A549 (cell line): Measurements from ENCODE around the gene SHANK2. TPM values are rescaled to one million over a fixed set of nuclear protein-coding genes. Genes with fewer than 3 reads are reported as not detected.

Experiments
- ATAC-seq, 2 experiments: fragments of 200-7000 bp in 1 of 2; fragments of >200 bp in 1 of 2; cut with Nextera tagmentation in 1 of 2; cut with Tn5 transposase in 1 of 2; 3 replicates each; pipeline versions ENCODE4 v1.8.0 to v1.9.1; 2018 to 2020; ENCODE audit warnings: mild to moderate bottlenecking in 1 of 2, moderate library complexity in 1 of 2
- CTCF ChIA-PET: fragments of 300-600 bp; sonication (Branson Sonifier 250); formaldehyde crosslinking; extraction: SDS; loops from one replicate; lab custom pipeline; 2021; ENCODE audit warnings: antibody characterized with exemption, inconsistent platforms; lab: Yijun Ruan, JAX
- POLR2A ChIA-PET: fragments of 350-600 bp; formaldehyde crosslinking; extraction: SDS; loops from one replicate; lab custom pipeline; 2021; ENCODE audit warnings: antibody characterized with exemption, inconsistent platforms; lab: Yijun Ruan, JAX
- DNase-seq, 2 experiments: peaks; one replicate each; pipeline versions ENCODE4 v3.0.0 to v3.0.0-alpha.2; 2011 to 2016; ENCODE audit warnings: low read depth in 1 of 2, low spot score in 1 of 2
- FAIRE-seq: peaks from 2 replicates; lab custom pipeline; 2011; peaks lifted over from hg19 to GRCh38; lab: Jason Lieb, UNC
- H3K27ac ChIP-seq, 2 experiments: fragments of >200 bp; sonication (Bioruptor Twin); formaldehyde crosslinking; 3 replicates each; pipeline ENCODE4 v1.5.1; 2016 to 2017
- H3K4me1 ChIP-seq: fragments of >200 bp; sonication (Bioruptor Twin); formaldehyde crosslinking; 3 replicates; pipeline ENCODE4 v1.6.1; 2016
- H3K4me2 ChIP-seq: fragments of >200 bp; sonication (Bioruptor Twin); formaldehyde crosslinking; 3 replicates; pipeline ENCODE4 v1.6.1; 2016
- H3K4me3 ChIP-seq: fragments of >200 bp; sonication (Bioruptor Twin); formaldehyde crosslinking; 3 replicates; pipeline ENCODE4 v1.5.1; 2016
- H3K9me3 ChIP-seq: fragments of >200 bp; sonication (Bioruptor Twin); formaldehyde crosslinking; 3 replicates; pipeline ENCODE4 v1.6.1; 2016
- BHLHE40 ChIP-seq: IDR thresholded peaks from 2 replicates; pipeline ENCODE4 v1.6.1; 2012; ENCODE audit warnings: low read depth, low read length, inconsistent platforms
- CBX8 ChIP-seq: fragments of 200-600 bp; sonication (generic); IDR thresholded peaks from 2 replicates; pipeline ENCODE4 v1.6.1; 2016
- CEBPB ChIP-seq, 2 experiments: fragments of >200 bp in 1 of 2; sonication (Bioruptor Twin) in 1 of 2; formaldehyde crosslinking in 1 of 2; IDR thresholded peaks; 2 replicates each; pipeline ENCODE4 v1.6.1; 2012 to 2016
- CHD4 ChIP-seq: fragments of 200-600 bp; sonication (generic); IDR thresholded peaks from 2 replicates; pipeline ENCODE4 v1.6.1; 2016; ENCODE audit warnings: antibody characterized with exemption, mild to moderate bottlenecking, borderline replicate concordance
- EHMT2 ChIP-seq: fragments of 200-600 bp; sonication (generic); IDR thresholded peaks from 2 replicates; pipeline ENCODE4 v1.6.1; 2016; ENCODE audit warnings: antibody characterized with exemption, low read depth, mild to moderate bottlenecking, moderate library complexity
- ESRRA ChIP-seq: fragments of 150-350 bp; IDR thresholded peaks from 2 replicates; pipeline ENCODE4 v1.6.1; 2014; ENCODE audit warnings: mild to moderate bottlenecking, low read length, borderline replicate concordance
- FOSB ChIP-seq: fragments of 250-450 bp; sonication (Bioruptor Pico); IDR thresholded peaks from 2 replicates; pipeline ENCODE4 v1.5.0; 2020; ENCODE audit warnings: mild to moderate bottlenecking, moderate library complexity
- FOXS1 ChIP-seq: fragments of 250-450 bp; sonication (Bioruptor Pico); IDR thresholded peaks from 2 replicates; pipeline ENCODE4 v1.5.0; 2020; ENCODE audit warnings: mild to moderate bottlenecking, moderate library complexity
- GATA3 ChIP-seq: IDR thresholded peaks from 2 replicates; pipeline ENCODE4 v1.6.1; 2012; ENCODE audit warnings: borderline replicate concordance
- HDAC2 ChIP-seq: fragments of 200-600 bp; sonication (generic); IDR thresholded peaks from 2 replicates; pipeline ENCODE4 v1.6.1; 2016
- HOXA7 ChIP-seq: fragments of 250-450 bp; sonication (Bioruptor Pico); IDR thresholded peaks from 2 replicates; pipeline ENCODE4 v1.5.0; 2020; ENCODE audit warnings: mild to moderate bottlenecking, moderate library complexity
- JUNB ChIP-seq: fragments of >200 bp; sonication (Bioruptor Twin); formaldehyde crosslinking; IDR thresholded peaks from 2 replicates; pipeline ENCODE4 v1.6.1; 2016
- KDM5A ChIP-seq: fragments of 200-600 bp; sonication (generic); IDR thresholded peaks from 2 replicates; pipeline ENCODE4 v1.6.1; 2016; ENCODE audit warnings: antibody characterized with exemption, mild to moderate bottlenecking
- MAZ ChIP-seq: fragments of 150-350 bp; IDR thresholded peaks from 2 replicates; pipeline ENCODE4 v1.6.1; 2014; ENCODE audit warnings: antibody characterized with exemption, low read depth, low read length, borderline replicate concordance
- MYC ChIP-seq: IDR thresholded peaks from 2 replicates; pipeline ENCODE4 v1.6.1; 2012; ENCODE audit warnings: mild to moderate bottlenecking, inconsistent platforms, low read length, improper control_type of control experiment, borderline replicate concordance
- PHF8 ChIP-seq: fragments of 200-600 bp; sonication (generic); IDR thresholded peaks from 2 replicates; pipeline ENCODE4 v1.6.1; 2016; ENCODE audit warnings: low read depth, mild to moderate bottlenecking, antibody characterized with exemption, moderate library complexity, borderline replicate concordance
- POLR2AphosphoS2 ChIP-seq: conservative IDR thresholded peaks from 2 replicates; pipeline ENCODE4 v1.6.1; 2012; ENCODE audit warnings: low read length, improper control_type of control experiment, inconsistent platforms
- RARB ChIP-seq: fragments of 250-450 bp; sonication (Bioruptor Pico); IDR thresholded peaks from 2 replicates; pipeline ENCODE4 v1.8.0; 2021; ENCODE audit warnings: mild to moderate bottlenecking, moderate library complexity
- RCOR1 ChIP-seq: fragments of 150-350 bp; IDR thresholded peaks from 2 replicates; pipeline ENCODE4 v1.6.1; 2014; ENCODE audit warnings: antibody characterized with exemption, low read length, low read depth
- RFX5 ChIP-seq: fragments of 450-650 bp; IDR thresholded peaks from 2 replicates; pipeline ENCODE4 v1.7.1; 2014; ENCODE audit warnings: antibody characterized with exemption, mild to moderate bottlenecking, moderate library complexity
- RNF2 ChIP-seq: fragments of 200-600 bp; sonication (generic); IDR thresholded peaks from 2 replicates; pipeline ENCODE4 v1.6.1; 2016; ENCODE audit warnings: low read depth, mild to moderate bottlenecking, antibody characterized with exemption, moderate library complexity, borderline replicate concordance
- SREBF2 ChIP-seq: fragments of 450-650 bp; IDR thresholded peaks from 2 replicates; pipeline ENCODE4 v1.6.1; 2014; ENCODE audit warnings: mild to moderate bottlenecking, moderate library complexity
- ZC3H11A ChIP-seq: fragments of 450-650 bp; IDR thresholded peaks from 2 replicates; pipeline ENCODE4 v1.6.1; 2014; ENCODE audit warnings: antibody characterized with exemption, mild to moderate bottlenecking
- ZFP36 ChIP-seq: fragments of 450-650 bp; IDR thresholded peaks from 2 replicates; pipeline ENCODE4 v1.6.1; 2014; ENCODE audit warnings: borderline replicate concordance; ENCODE audit not compliant: partially characterized antibody
- ZNF302 ChIP-seq: fragments of 250-450 bp; sonication (Bioruptor Pico); IDR thresholded peaks from 2 replicates; pipeline ENCODE4 v1.9.0; 2021; ENCODE audit warnings: inconsistent platforms, mild to moderate bottlenecking, moderate library complexity
- WGBS: methylation state at CpG from one replicate; pipeline ENCODE4 v1.1.6; 2017; ENCODE audit errors: missing lambda C conversion rate; 5-methylcytosine and 5-hydroxymethylcytosine counted together
- polyA plus RNA-seq, 4 experiments: library from polyadenylated mRNA; depleted of rRNA in 3 of 4; stranded (reverse); fragments of >200 nt; fragmentation: RNase III in 1 of 4; extraction: RNeasy Plus Mini Kit Qiagen cat#74134 plus additional on column Dnase treatment in 1 of 4; gene quantifications; 2 replicates in 3 of 4; 3 replicates in 1 of 4; pipeline ENCODE4 v1.2.3, GENCODE V29; 2011 to 2017
- TF ChIP-seq, protein P1 (sequence below): fragments of 200-600 bp; sonication (generic); IDR thresholded peaks from 2 replicates; pipeline ENCODE4 v1.6.1; 2016; ENCODE audit warnings: antibody characterized with exemption, mild to moderate bottlenecking, moderate library complexity
- TF ChIP-seq, protein P2 (sequence below): IDR thresholded peaks from 2 replicates; pipeline ENCODE4 v1.6.1; 2012
- TF ChIP-seq, protein P3 (sequence below): IDR thresholded peaks from 2 replicates; pipeline ENCODE4 v1.6.1; 2012
- TF ChIP-seq, protein P4 (sequence below): fragments of >200 bp; sonication (Bioruptor Twin); formaldehyde crosslinking; IDR thresholded peaks from 3 replicates; pipeline ENCODE4 v1.5.1; 2016
- TF ChIP-seq, protein P5 (sequence below): fragments of 250-450 bp; sonication (Bioruptor Pico); IDR thresholded peaks from 2 replicates; pipeline ENCODE4 v1.5.0; 2020; ENCODE audit warnings: low read depth, mild to moderate bottlenecking, moderate library complexity
- TF ChIP-seq, protein P6 (sequence below): fragments of 150-350 bp; IDR thresholded peaks from 2 replicates; pipeline ENCODE4 v1.6.1; 2014; ENCODE audit warnings: low read depth, mild to moderate bottlenecking, low read length

SHANK2 gene
- polyA plus RNA-seq, 2 of the 4 experiments (the other 2 are of a cell fraction): 5.3 to 7.6 TPM

DNA sequence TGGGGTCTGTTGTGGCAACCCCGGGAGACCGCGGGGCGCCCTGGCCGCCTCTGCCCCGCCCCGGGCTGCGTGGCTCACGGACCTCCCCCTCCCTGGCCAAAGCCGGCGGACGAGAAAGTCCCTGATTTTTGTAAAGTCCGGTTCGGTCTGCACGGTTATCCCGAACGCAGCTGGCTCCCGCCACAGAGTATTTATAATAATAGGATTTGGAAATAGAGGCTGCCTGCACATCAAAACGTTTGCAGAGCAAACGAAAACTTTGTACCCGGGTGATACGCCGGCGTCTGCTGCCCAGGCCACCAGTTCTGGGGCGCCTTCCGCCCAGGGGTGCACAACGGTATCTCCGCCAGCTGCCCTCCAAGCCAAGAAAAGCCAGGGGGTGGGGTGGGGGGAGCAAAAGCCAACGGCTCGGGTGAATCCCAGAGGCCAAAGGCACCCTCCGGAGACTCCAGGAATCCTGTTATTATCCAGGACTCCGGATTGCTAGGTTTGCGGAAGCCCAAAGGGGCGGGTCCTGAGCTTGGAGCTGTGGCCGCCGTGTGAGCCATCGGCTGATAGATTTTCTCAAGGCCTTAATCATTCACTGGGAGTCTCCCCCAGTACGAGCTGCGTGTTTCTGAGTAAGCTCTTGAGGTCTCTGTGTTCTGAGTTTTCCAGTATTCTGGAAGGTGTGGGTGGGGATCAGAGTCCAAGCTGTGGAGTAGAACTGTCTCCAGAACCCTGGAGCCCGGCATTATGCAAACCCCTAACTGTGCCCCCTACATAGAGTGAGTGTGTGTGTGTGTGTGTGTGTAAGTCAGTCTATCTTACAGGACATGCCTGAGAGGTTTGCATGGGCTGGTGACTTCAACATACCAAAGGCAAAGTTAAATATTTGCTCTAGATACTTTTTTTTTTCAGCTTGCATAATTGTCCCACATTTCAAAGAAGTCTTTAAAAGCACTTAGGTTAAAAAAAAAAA is 673 bp upstream of the SHANK2 start:
- ATAC-seq (peak; percentile 75 to 84), FAIRE-seq (no peak), DNase-seq (peak; percentile 83 to 88)
- POLR2A ChIA-PET: interaction anchor here (0.6 to 3.3 kb wide), 8 partner anchors 12 to 200 kb away, joined by 3 to 29 read pairs (median 4); partner anchors contain the start of gene NADSYN1
- peaks cover 2% of the 10 kb centered on the region; the same call in 1 of the 3 replicates for H3K9me3 ChIP-seq
- H3K4me2 ChIP-seq: peak overlapping the region; percentile 75
- peak overlapping the region; percentile 99 for H3K27ac ChIP-seq
- peaks cover 32% of the 10 kb centered on the region for H3K4me1 ChIP-seq
- under 1% methylated on average over 26 of the region's 40 CpGs for WGBS
- CTCF ChIA-PET: interaction anchor here (0.9 to 6.2 kb wide), 27 partner anchors 10 to 785 kb away, joined by 3 to 77 read pairs (median 4); no protein-coding TSS in a partner anchor
- peak overlapping the region; percentile 99 for H3K4me3 ChIP-seq
- TF ChIP-seq POLR2AphosphoS2 (no peak), HOXA7 (CRISPR knock-in tag) (no peak), ESRRA (no peak), KDM5A (no peak), ZNF302 (CRISPR knock-in tag) (no peak), RNF2 (no peak), FOXS1 (CRISPR knock-in tag) (no peak), CEBPB (IDR thresholded peaks at IDR 0.05) (peak; percentile 48 to 80; a peak in 3 of 4 replicates), MYC (no peak; the same call in 1 of the 2 replicates), SREBF2 (no peak), MAZ (no peak), EHMT2 (no peak), GATA3 (peak; percentile 21; the same call in 1 of the 2 replicates), HDAC2 (no peak), ZC3H11A (no peak), CHD4 (no peak), RFX5 (no peak), JUNB (peak; percentile 59; the same call in 1 of the 2 replicates), FOSB (CRISPR knock-in tag) (no peak), RARB (no peak), CBX8 (no peak), ZFP36 (no peak), RCOR1 (no peak), BHLHE40 (no peak), PHF8 (no peak; the same call in 1 of the 2 replicates)
- TF ChIP-seq, protein P1, sequence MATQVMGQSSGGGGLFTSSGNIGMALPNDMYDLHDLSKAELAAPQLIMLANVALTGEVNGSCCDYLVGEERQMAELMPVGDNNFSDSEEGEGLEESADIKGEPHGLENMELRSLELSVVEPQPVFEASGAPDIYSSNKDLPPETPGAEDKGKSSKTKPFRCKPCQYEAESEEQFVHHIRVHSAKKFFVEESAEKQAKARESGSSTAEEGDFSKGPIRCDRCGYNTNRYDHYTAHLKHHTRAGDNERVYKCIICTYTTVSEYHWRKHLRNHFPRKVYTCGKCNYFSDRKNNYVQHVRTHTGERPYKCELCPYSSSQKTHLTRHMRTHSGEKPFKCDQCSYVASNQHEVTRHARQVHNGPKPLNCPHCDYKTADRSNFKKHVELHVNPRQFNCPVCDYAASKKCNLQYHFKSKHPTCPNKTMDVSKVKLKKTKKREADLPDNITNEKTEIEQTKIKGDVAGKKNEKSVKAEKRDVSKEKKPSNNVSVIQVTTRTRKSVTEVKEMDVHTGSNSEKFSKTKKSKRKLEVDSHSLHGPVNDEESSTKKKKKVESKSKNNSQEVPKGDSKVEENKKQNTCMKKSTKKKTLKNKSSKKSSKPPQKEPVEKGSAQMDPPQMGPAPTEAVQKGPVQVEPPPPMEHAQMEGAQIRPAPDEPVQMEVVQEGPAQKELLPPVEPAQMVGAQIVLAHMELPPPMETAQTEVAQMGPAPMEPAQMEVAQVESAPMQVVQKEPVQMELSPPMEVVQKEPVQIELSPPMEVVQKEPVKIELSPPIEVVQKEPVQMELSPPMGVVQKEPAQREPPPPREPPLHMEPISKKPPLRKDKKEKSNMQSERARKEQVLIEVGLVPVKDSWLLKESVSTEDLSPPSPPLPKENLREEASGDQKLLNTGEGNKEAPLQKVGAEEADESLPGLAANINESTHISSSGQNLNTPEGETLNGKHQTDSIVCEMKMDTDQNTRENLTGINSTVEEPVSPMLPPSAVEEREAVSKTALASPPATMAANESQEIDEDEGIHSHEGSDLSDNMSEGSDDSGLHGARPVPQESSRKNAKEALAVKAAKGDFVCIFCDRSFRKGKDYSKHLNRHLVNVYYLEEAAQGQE: no peak
- TF ChIP-seq, protein P2, sequence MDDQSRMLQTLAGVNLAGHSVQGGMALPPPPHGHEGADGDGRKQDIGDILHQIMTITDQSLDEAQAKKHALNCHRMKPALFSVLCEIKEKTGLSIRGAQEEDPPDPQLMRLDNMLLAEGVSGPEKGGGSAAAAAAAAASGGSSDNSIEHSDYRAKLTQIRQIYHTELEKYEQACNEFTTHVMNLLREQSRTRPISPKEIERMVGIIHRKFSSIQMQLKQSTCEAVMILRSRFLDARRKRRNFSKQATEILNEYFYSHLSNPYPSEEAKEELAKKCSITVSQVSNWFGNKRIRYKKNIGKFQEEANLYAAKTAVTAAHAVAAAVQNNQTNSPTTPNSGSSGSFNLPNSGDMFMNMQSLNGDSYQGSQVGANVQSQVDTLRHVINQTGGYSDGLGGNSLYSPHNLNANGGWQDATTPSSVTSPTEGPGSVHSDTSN: no peak
- TF ChIP-seq, protein P3, sequence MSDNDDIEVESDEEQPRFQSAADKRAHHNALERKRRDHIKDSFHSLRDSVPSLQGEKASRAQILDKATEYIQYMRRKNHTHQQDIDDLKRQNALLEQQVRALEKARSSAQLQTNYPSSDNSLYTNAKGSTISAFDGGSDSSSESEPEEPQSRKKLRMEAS: peak; percentile 30; the same call in 1 of the 2 replicates
- TF ChIP-seq, protein P4, sequence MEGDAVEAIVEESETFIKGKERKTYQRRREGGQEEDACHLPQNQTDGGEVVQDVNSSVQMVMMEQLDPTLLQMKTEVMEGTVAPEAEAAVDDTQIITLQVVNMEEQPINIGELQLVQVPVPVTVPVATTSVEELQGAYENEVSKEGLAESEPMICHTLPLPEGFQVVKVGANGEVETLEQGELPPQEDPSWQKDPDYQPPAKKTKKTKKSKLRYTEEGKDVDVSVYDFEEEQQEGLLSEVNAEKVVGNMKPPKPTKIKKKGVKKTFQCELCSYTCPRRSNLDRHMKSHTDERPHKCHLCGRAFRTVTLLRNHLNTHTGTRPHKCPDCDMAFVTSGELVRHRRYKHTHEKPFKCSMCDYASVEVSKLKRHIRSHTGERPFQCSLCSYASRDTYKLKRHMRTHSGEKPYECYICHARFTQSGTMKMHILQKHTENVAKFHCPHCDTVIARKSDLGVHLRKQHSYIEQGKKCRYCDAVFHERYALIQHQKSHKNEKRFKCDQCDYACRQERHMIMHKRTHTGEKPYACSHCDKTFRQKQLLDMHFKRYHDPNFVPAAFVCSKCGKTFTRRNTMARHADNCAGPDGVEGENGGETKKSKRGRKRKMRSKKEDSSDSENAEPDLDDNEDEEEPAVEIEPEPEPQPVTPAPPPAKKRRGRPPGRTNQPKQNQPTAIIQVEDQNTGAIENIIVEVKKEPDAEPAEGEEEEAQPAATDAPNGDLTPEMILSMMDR: no peak
- TF ChIP-seq, protein P5, sequence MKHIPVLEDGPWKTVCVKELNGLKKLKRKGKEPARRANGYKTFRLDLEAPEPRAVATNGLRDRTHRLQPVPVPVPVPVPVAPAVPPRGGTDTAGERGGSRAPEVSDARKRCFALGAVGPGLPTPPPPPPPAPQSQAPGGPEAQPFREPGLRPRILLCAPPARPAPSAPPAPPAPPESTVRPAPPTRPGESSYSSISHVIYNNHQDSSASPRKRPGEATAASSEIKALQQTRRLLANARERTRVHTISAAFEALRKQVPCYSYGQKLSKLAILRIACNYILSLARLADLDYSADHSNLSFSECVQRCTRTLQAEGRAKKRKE (CRISPR knock-in tag): no peak
- TF ChIP-seq, protein P6, sequence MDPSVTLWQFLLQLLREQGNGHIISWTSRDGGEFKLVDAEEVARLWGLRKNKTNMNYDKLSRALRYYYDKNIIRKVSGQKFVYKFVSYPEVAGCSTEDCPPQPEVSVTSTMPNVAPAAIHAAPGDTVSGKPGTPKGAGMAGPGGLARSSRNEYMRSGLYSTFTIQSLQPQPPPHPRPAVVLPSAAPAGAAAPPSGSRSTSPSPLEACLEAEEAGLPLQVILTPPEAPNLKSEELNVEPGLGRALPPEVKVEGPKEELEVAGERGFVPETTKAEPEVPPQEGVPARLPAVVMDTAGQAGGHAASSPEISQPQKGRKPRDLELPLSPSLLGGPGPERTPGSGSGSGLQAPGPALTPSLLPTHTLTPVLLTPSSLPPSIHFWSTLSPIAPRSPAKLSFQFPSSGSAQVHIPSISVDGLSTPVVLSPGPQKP: no peak
